ENCODE data around the gene BTRC. TPM values are rescaled to one million over a fixed set of nuclear protein-coding genes. Genes with fewer than 3 reads are reported as not detected.

Gene BTRC
- total RNA-seq, 6 experiments from 2014 or later, result 22.3 to 27.9 (median 24.5) TPM

GRCh38 chr10:101504438-101504837 is 150.5 kb downstream of the BTRC start:
- no peaks in the 10 kb centered on the region for H3K4me1 Mint-ChIP-seq (ENCODE audit: low read depth)
- no peaks in the 10 kb centered on the region; the same call in none of the 2 replicates for H3K27me3 Mint-ChIP-seq (ENCODE audit: insufficient read depth)
- DNase-seq, result no peak
- H3K27ac Mint-ChIP-seq, result no peak overlapping the region
- H3K4me3 Mint-ChIP-seq, result no peak overlapping the region
- no peak for TF ChIP-seq CTCF (IDR thresholded peaks at IDR 0.05)
- no peaks in the 10 kb centered on the region for H3K36me3 Mint-ChIP-seq (ENCODE audit: low read depth)
- H3K9me3 Mint-ChIP-seq, result no peaks in the 10 kb centered on the region

- DNase-seq, result no peak
- Mint-ChIP-seq H3K36me3 (ENCODE audit: low read depth) (no peaks in the 10 kb centered on the region), H3K27me3 (ENCODE audit: insufficient read depth) (no peaks in the 10 kb centered on the region; the same call in none of the 2 replicates), H3K9me3 (no peaks in the 10 kb centered on the region), H3K4me3 (no peak overlapping the region), H3K27ac (no peak overlapping the region), H3K4me1 (ENCODE audit: low read depth) (no peaks in the 10 kb centered on the region)
- TF ChIP-seq CTCF (IDR thresholded peaks at IDR 0.05), result no peak
Measured at GRCh38 chr10:101506829-101507661, 153.1 kb downstream of the BTRC start.

GRCh38 chr10:101507828-101508227 is 153.9 kb downstream of the BTRC start:
- Mint-ChIP-seq H3K4me3 (no peak overlapping the region), H3K9me3 (no peaks in the 10 kb centered on the region), H3K27ac (no peak overlapping the region), H3K36me3 (ENCODE audit: low read depth) (no peaks in the 10 kb centered on the region), H3K4me1 (ENCODE audit: low read depth) (no peaks in the 10 kb centered on the region; the same call in 1 of the 2 replicates), H3K27me3 (ENCODE audit: insufficient read depth) (no peaks in the 10 kb centered on the region; the same call in 1 of the 2 replicates)
- no peak for TF ChIP-seq CTCF (IDR thresholded peaks at IDR 0.05)
- DNase-seq, result no peak

- H3K4me1 Mint-ChIP-seq (ENCODE audit: low read depth), result no peaks in the 10 kb centered on the region; the same call in 1 of the 2 replicates
- no peak overlapping the region for H3K27ac Mint-ChIP-seq
- DNase-seq, result no peak
- TF ChIP-seq CTCF (IDR thresholded peaks at IDR 0.05), result no peak
- H3K9me3 Mint-ChIP-seq, result no peaks in the 10 kb centered on the region
- no peak overlapping the region for H3K4me3 Mint-ChIP-seq
- no peaks in the 10 kb centered on the region; the same call in 1 of the 2 replicates for H3K27me3 Mint-ChIP-seq (ENCODE audit: insufficient read depth)
- no peaks in the 10 kb centered on the region for H3K36me3 Mint-ChIP-seq (ENCODE audit: low read depth)
Measured at GRCh38 chr10:101511938-101512337, 158.0 kb downstream of the BTRC start.

GRCh38 chr10:101512738-101513137 is 158.8 kb downstream of the BTRC start:
- H3K4me1 Mint-ChIP-seq (ENCODE audit: low read depth), result no peaks in the 10 kb centered on the region; the same call in 1 of the 2 replicates
- no peaks in the 10 kb centered on the region; the same call in 1 of the 2 replicates for H3K27me3 Mint-ChIP-seq (ENCODE audit: insufficient read depth)
- no peak overlapping the region for H3K27ac Mint-ChIP-seq
- peak; percentile 23 for DNase-seq
- no peaks in the 10 kb centered on the region for H3K9me3 Mint-ChIP-seq
- no peak overlapping the region for H3K4me3 Mint-ChIP-seq
- TF ChIP-seq CTCF (IDR thresholded peaks at IDR 0.05), result no peak
- H3K36me3 Mint-ChIP-seq (ENCODE audit: low read depth), result no peaks in the 10 kb centered on the region
